Colonic mucosa (tissue), 4 donors: ENCODE measurements around the gene GALNT10. TPM values are rescaled to one million over a fixed set of nuclear protein-coding genes. Genes with fewer than 3 reads are reported as not detected.

Experiments
- DNase-seq: peaks from one replicate; pipeline ENCODE4 v3.0.0-alpha.2; 2020
- H3K27ac ChIP-seq: fragments of 200-600 bp; one replicate; pipeline ENCODE4 v1.8.0; 2021
- H3K27me3 ChIP-seq: fragments of 200-600 bp; one replicate; pipeline ENCODE4 v1.8.0; 2021
- H3K36me3 ChIP-seq: fragments of 200-600 bp; one replicate; pipeline ENCODE4 v1.8.0; 2021
- H3K4me1 ChIP-seq: fragments of 200-600 bp; one replicate; pipeline ENCODE4 v1.8.0; 2021; ENCODE audit warnings: mild to moderate bottlenecking
- H3K4me3 ChIP-seq: fragments of 200-600 bp; one replicate; pipeline ENCODE4 v1.8.0; 2021
- H3K9ac ChIP-seq, 2 donors: one replicate each; pipeline ENCODE4 v1.7.0; 2013; ENCODE audit warnings: control low read depth in 2 of 2, low read depth in 2 of 2, low read length in 2 of 2
- H3K9me3 ChIP-seq: fragments of 200-600 bp; one replicate; pipeline ENCODE4 v1.8.0; 2021
- intact Hi-C: fragments of 100-400 bp; cut with DNase I; formaldehyde crosslinking; loops from one replicate; pipeline ENCODE4 v1.14.1; 2022
- total RNA-seq, 2 donors: library from RNA; stranded (reverse); fragmentation: NEBNext Ultra II Directional in 1 of 2; extraction: Animal tissue kit (Norgen Biotek cat#: 25700) in 1 of 2; gene quantifications; one replicate each; pipeline ENCODE4 v1.2.1, GENCODE V29; 2021
- TF ChIP-seq, protein P1 (sequence below): fragments of 200-600 bp; IDR thresholded peaks from one replicate; pipeline ENCODE4 v1.8.0; 2022; ENCODE audit warnings: antibody characterized with exemption, mild to moderate bottlenecking
- donor health status: healthy.
- donor health status: DM: no; HTN: no; CAD: no.
- donor health status: DM: no; HTN: no; CAD: no.

The GALNT10 gene
- total RNA-seq, 2 donors from 2014 or later, result 40.0 to 46.7 TPM

DNA sequence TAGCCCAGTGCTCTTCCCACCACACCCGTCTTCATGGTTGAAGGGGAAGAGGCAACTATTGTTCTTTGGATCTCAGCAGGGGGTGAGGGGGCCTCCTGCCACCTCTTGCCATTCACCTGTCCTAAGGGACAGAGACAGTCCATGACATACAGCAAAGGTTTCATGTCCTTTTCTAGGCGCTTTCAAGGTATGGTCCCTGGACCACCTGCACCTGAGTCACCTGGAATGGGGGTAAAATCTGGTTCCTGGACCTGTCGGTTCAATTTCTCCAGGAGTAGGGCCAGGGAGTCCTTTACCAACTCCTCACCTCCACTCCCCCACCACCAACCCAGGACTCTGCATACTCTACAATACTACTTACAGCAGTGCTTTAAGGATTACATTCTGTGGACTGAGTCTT lies 221.8 kb downstream of the GALNT10 start:
- intact Hi-C loops, result no loop called here
- no peak overlapping the region for H3K27ac ChIP-seq
- no peak for DNase-seq
- H3K4me1 ChIP-seq, result no peaks in the 10 kb centered on the region
- H3K36me3 ChIP-seq, result no peaks in the 10 kb centered on the region
- no peak overlapping the region for H3K4me3 ChIP-seq
- no peaks in the 10 kb centered on the region for H3K27me3 ChIP-seq
- H3K9me3 ChIP-seq, result no peaks in the 10 kb centered on the region
- no peak overlapping the region for H3K9ac ChIP-seq
- TF ChIP-seq, protein P1, sequence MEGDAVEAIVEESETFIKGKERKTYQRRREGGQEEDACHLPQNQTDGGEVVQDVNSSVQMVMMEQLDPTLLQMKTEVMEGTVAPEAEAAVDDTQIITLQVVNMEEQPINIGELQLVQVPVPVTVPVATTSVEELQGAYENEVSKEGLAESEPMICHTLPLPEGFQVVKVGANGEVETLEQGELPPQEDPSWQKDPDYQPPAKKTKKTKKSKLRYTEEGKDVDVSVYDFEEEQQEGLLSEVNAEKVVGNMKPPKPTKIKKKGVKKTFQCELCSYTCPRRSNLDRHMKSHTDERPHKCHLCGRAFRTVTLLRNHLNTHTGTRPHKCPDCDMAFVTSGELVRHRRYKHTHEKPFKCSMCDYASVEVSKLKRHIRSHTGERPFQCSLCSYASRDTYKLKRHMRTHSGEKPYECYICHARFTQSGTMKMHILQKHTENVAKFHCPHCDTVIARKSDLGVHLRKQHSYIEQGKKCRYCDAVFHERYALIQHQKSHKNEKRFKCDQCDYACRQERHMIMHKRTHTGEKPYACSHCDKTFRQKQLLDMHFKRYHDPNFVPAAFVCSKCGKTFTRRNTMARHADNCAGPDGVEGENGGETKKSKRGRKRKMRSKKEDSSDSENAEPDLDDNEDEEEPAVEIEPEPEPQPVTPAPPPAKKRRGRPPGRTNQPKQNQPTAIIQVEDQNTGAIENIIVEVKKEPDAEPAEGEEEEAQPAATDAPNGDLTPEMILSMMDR, result no peak

DNA sequence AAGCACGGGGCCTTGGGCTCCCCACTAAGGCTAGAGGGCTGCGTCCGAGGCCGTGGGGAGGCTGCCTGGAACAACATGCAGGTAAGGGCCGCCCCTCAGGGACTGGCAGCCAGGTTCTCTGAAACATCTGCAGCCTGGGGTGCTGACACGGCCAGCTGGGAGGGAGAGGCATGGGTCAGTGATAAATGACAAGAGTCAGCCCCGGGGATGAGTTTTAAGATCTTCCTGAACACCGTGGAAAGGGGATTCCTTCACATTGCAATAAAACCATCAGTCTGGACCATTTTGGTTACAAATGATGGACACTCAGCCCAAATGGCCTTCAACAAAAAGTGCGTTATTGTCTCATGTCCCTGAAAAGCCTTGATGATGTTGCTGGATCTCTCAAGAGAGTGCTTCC lies 222.4 kb downstream of the GALNT10 start:
- TF ChIP-seq, protein P1, result no peak
- H3K27me3 ChIP-seq, result no peaks in the 10 kb centered on the region
- no peaks in the 10 kb centered on the region for H3K4me1 ChIP-seq
- H3K9me3 ChIP-seq, result no peaks in the 10 kb centered on the region
- no peak overlapping the region for H3K9ac ChIP-seq
- intact Hi-C loops, result no loop called here
- H3K4me3 ChIP-seq, result no peak overlapping the region
- H3K36me3 ChIP-seq, result no peaks in the 10 kb centered on the region
- no peak overlapping the region for H3K27ac ChIP-seq
- DNase-seq, result no peak

DNA sequence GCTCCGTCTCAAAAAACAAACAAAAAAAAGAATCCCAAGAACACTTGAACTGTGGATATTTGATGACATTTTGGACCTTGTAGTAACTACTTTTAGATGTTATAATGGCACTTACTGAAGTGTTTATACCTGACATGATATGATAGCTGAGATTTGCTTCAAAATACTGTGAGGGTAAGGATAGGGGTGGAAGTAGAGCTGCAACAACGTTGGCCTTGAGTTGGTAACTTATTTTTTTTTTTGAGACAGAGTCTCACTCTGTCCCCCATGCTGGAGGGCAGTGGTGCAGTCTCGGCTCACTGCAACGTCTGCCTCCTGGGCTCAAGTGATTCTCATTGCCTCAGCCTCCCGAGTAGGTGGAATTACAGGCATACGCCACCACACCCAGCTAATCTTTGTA lies 224.6 kb downstream of the GALNT10 start:
- Histone ChIP-seq H3K27ac (no peak overlapping the region), H3K9ac (no peak overlapping the region), H3K36me3 (no peaks in the 10 kb centered on the region), H3K4me1 (no peaks in the 10 kb centered on the region), H3K9me3 (no peaks in the 10 kb centered on the region), H3K4me3 (no peak overlapping the region), H3K27me3 (no peaks in the 10 kb centered on the region)
- DNase-seq, result no peak
- intact Hi-C loops, result no loop called here
- TF ChIP-seq, protein P1, result no peak

DNA sequence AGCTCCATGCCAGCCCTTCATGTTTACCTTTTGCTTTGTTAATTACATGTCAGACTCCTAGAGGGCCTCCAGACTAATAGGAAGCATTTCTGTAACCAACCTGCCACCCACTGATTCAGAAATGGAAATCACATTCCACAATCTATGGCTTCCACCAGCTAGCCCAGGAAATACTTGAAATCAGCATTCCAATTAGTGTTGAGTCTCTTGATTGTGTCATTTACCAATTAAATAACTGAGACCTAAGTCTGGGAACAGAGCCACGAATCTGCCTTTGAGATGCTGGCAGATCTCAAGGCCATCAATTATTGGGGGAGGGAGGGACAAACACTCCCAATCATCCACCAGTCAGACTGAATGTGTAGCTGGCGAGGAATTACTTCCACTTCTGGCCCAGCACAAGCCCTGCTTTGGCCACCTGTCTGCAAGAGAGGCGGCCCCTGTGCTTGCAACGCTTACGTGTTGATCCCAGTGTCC lies 227.8 kb downstream of the GALNT10 start:
- no peaks in the 10 kb centered on the region for H3K27me3 ChIP-seq
- intact Hi-C loops, result no loop called here
- H3K9me3 ChIP-seq, result no peaks in the 10 kb centered on the region
- no peak overlapping the region for H3K4me3 ChIP-seq
- H3K4me1 ChIP-seq, result no peaks in the 10 kb centered on the region
- no peaks in the 10 kb centered on the region for H3K36me3 ChIP-seq
- no peak for DNase-seq
- TF ChIP-seq, protein P1, result no peak
- H3K9ac ChIP-seq, result no peak overlapping the region
- no peak overlapping the region for H3K27ac ChIP-seq

DNA sequence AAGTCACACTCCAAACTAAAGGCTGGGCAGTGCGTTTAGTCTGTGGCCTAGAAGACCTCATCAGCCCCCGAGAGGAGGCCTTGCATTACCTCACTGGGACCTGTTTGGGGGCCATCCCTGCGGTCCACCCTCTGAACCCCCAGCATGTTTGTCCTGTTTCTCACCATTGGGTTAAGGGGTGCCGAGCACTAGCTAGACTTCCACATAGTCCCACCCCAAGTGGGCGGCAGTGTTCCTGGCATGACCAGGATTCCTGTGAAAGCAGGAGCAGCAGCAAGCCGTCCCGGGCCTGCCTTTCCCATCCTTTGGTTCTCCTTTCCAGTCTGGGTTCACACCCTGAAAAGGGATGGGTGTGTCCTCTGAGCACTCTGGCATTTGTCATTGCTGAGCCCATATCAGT lies 228.7 kb downstream of the GALNT10 start:
- no peaks in the 10 kb centered on the region for H3K27me3 ChIP-seq
- no peaks in the 10 kb centered on the region for H3K36me3 ChIP-seq
- no peak for DNase-seq
- intact Hi-C loops, result no loop called here
- no peaks in the 10 kb centered on the region for H3K4me1 ChIP-seq
- no peak overlapping the region for H3K9ac ChIP-seq
- no peaks in the 10 kb centered on the region for H3K9me3 ChIP-seq
- H3K4me3 ChIP-seq, result no peak overlapping the region
- no peak overlapping the region for H3K27ac ChIP-seq
- TF ChIP-seq, protein P1, result no peak

DNA sequence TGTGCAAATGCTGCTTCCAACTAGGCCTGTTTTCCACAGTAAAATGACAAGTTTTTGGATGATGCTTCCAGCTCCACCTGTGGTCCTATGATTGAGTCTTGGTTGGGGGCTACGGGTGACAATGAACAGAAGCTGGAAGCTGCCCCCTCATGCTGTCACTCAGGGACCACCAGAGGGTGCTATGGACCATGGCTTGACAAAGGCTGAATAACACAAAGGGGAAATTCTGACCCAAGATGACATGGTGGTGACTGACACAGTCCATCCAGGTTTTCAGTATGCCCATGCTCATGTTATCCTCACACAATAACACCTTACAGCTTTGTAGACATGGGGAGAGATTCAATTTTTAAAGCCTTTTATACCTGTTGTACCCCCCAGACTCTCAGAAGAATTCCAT lies 231.3 kb downstream of the GALNT10 start:
- Histone ChIP-seq H3K9ac (no peak overlapping the region), H3K36me3 (no peaks in the 10 kb centered on the region), H3K4me3 (no peak overlapping the region), H3K4me1 (no peaks in the 10 kb centered on the region), H3K9me3 (no peaks in the 10 kb centered on the region), H3K27me3 (no peaks in the 10 kb centered on the region), H3K27ac (no peak overlapping the region)
- TF ChIP-seq, protein P1, result no peak
- DNase-seq, result no peak
- intact Hi-C loops, result no loop called here
